ENCODE measurements around the gene GGT5.
"Not testable (repeated sequence)": the region's sequence is repeated elsewhere in the genome, so short reads cannot be mapped to it uniquely, and the experiment has no call there.

The GGT5 gene

DNA sequence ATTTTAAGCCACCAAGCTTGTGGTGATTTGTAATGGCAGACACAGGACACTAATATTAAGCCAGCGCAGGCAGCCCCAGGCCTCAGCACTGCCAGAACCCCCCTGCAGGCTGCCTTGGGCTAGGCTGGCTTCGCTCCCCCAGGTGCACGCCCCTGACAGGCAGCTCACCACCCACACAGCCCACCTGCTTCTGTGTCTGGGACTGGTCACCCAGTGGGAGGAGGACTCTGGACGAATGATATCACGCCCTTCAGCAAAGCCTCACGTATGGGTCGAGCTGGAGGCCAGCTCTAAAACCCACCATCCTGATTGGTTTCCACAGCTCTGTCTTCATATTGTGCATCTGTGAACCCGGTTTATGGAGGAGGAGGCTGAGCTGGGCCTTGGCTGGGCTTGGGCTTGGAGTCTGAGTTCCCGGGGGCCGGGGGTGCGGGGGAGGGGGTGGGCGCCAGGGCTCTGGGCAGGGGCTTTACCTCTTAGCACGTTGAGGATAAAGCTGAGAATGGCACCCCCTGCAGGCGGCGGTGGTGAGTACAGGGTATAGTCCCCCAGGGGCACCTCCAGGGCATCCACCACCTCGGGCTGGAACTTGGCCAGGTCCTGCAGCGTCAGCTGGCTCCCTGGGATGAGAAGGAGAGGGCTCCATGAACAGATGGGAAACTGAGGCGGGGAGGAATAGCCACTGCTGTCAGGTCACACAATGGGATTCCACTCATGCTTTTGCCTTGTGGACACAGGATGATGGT, 13.8 kb downstream of the GGT5 start:
- DNase-seq = peak; percentile 49

DNA sequence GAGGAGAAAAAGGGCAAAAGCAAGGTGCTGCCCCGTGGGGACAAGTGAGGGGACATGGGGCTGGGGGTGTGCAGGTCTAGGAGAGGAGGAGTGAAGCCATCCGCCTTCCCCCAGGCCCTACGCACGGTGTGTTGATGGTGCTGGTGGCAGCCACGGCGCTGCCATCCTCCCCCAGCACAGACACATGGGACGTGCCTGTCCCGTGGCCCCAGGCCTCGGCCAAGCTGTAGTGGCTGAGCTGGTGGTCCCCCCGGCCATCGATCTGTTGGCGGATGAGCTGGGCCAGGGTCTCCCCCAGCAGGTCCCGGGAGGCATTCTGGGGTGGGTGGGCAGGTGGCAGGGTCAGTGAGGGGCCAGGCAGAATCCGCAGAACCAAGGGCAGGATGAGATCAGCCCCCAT, 18.9 kb downstream of the GGT5 start:
- DNase-seq = no peak

DNA sequence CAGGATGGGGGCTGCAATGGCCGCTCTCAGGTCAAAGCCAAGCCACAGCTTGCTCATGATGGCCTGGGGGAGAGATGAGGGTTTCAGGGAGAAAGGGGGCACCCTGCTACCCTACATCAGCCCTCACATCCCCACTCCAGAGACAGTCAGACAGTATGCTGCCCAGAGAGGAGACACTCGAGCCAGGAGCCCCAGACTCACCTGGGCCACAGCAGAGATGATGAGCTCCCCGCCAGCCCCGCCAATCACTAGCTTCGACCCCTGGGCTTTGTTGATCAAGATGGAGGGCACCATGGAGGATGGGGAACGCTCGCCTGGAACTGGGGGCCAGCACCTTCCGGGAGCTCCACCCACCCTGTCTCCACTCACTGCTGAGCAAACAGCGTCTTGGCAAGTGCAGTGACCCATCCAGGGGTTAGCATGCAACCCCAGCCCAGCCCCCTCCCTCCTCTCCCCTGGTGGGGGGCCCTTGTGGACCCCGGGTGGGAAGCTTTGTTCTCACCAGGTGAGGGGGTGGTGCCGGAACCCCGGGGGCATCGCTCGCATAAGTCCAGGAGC, 19.8 kb downstream of the GGT5 start:
- DNase-seq = no peak

DNA sequence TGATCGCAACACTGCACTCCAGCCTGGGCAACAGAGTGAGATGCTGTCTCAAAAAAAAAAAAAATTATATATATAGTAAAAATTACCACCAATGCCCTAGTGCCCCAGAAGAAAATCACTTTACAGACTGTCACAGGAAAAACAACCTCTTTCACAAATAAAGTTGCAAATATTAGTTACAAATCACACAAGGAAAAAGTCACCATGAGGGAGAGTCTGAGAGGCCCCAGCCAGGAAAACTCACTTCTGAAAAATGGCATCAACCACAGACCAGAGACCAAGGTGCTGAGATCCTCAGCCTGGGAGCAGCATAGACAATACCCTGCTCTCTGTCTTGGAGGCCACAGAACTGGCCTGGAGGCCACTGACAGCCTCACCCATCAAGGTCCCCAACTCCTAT, 20.4 kb downstream of the GGT5 start:
- no peak for DNase-seq

DNA sequence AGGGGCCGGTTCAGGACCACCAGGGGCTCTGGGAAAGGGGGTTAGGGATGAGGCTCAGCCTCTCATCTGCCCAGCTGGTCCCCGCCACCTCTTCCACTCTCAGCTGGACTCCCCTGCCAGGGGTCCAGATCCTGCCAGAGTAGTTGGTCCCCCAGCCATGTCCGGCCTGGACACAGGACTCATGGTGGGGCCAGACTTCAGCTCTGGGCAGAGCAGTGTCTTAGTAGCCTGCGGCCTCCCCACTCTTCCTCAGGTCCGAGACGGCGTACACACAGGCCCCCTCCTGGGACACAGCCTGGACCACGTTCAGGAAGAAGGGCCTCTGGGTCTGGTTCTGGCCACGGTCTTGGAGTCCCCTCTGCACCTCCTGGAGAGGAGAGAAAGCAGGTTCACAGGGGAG, 25.1 kb downstream of the GGT5 start:
- no peak for DNase-seq

DNA sequence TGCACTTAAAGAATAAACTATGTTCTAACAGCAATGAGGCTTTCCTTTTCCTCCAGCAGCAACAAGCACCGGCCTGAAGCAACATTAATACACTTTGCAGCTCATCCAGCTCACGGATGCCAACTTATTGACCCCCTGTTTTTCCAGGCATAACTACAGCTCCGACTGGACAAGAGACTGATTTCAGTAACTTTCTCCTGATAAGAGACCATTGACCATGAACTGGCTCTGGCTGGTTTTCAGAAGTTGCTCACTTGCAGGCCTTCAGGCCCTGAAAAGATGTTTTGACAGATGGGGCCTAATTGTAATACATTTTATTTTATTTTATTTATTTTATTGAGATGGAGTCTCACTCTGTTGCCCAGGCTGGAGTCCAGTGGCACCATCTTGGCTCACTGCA, 27.5 kb downstream of the GGT5 start:
- no peak for DNase-seq

DNA sequence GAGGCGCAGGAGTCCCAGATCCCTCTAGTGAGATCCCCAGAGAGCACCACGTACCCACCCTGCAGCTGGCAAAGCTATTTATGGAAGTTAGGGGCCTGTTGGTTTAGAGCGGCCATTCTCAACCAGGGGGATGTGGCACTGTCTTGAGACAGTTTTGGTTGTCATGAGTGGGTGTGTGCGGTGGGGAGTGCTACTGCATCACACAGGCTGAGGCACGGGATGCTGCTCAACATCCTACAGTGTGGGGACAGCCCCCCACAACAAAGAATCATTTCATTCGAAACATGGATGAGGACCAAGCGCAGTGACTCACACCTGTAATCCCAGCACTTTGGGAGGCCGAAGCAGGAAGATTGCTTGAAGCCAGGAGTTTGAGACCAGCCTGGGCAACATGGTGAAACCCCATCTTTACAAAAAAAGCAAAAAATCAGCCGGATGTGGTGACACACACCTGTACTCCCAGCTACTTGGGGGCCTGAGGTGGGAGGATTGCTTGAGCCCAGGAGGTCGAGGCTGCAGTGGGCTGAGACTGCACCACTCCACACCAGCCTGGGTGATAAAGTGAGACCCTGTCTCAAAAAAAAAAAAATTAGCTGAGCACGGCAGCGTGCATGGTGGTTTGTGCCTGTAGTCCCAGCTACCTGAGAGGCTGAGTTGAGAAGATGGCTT, 28.2 kb downstream of the GGT5 start:
- DNase-seq = no peak

DNA sequence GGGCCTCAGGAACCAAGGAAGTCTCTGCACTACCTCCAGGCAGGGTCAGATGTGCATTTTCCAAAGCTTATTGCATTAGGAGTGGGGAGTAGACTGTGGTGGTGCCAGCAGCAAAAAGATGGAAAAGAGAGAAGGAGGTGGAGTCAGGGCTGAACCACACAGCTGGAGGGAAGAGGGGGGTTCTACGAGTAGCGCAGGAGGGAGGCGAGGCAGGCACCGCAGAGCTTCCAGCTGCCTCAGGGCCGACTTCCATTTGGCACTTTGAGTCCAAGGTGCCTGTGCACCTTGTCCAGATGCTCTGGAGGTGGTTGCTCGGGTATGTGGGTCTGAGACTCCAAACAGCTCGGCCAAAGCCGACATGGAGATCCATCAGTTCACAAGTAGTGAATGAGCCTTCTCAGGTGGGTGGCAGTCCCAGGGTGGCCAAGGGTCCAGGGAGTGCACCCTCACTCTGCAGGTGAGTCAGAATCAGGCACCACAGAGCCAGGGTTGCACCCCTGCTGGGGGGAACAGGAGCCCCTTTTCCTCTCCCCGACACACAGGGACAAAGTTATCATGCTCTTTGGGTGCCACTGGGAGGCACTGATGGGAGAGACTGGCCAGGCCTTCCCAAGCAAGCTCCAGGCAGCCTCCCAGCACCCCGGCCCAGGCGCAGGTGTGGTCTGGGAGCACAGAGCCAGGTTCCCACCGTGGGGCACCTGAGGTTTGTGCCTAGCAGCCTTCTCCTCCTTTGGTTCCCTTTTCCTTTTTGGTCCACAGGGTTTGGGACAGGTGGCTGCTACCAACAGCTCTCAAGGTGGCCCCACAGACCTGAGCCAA, 30.2 kb downstream of the GGT5 start:
- no peak for DNase-seq

DNA sequence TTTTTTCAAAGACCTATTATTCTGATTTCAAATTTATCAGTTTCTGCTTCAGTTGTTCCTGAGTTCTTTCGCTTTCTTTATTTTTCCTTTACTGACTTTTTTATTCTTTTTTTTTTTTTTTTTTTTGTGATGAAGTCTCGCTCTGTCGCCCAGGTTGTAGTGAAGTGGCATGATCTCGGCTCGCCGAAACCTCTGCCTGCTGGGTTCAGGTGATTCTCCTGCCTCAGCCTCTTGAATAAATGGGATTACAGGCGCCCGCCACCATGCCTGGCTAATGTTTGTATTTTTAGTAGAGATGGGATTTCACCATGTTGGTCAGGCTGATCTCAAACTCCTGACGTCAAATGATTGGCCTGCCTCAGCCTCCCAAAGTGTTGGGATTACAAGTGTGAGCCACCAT, 31.8 kb downstream of the GGT5 start:
- not testable (repeated sequence) for DNase-seq

DNA sequence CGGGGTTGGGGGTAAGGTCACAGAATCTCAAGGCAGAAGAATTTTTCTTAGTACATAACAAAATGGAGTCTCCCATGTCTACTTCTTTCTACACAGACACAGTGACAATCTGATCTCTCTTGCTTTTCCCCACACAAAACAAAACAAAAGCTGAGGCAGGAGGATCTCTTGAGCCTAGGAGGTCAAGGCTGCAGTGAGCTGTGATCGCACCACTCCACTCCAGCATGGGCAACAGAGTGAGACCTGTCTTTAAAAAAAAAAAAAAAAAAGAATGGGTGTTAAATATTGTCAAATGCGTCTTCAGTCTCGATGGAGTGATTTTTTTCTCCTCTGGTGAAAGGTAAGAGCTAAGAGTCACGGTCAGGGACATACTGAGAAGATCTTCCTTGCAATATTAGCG, 33.2 kb downstream of the GGT5 start:
- not testable (repeated sequence) for DNase-seq

DNA sequence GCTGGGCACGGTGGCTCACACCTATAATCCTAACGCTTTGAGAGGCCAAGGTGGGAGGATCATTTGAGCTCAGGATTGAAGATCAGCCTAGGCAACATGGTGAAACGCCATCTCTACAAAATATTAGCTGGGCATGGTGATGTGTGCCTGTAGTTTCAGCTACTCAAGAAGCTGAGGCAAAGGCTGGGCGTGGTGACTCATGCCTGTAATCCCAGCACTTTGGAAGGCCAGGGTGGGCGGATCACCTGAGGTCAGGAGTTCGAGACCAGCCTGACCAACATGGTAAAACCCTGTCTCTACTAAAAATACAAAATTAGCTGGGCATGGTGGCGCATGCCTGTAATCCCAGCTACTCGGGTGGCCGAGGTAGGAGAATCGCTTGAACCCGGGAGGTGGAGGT, 34.5 kb downstream of the GGT5 start:
- DNase-seq = not testable (repeated sequence)

DNA sequence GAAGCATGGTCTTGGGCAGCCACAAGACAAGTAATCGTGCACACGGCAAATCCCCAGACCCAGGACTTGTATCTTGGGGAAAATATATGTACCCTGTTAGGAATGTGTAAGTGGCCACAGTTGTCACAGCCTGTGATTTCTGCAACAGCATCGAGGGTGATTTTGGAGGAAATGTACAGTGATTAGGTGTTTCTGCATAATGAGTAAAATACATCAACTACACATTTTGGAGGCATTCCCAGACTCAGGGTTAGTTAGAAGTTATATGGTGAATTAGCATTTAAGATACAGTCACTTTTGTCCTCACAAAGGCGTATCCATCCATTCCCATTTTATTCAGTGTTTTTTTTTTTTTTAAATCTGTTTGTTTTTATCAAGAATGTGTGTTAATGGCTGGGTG, 35.2 kb downstream of the GGT5 start:
- no peak for DNase-seq

DNA sequence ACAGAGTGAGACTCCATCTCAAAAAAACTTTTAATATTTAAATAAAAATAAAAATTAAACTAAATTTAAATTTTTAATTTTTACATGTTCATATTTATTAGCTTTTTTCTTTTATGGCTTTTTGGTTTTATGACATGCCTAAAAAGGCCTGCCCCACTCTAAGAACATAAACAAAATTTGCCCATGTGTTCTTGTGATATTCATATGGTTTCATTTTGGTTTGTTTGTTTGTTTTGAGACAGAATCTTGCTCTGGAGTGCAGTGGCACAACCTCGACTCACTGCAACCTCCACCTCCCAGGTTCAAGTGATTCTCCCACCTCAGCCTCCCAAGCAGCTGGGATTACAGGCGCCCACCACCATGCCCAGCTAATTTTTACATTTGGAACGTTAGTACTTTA, 35.9 kb downstream of the GGT5 start:
- DNase-seq = no peak

DNA sequence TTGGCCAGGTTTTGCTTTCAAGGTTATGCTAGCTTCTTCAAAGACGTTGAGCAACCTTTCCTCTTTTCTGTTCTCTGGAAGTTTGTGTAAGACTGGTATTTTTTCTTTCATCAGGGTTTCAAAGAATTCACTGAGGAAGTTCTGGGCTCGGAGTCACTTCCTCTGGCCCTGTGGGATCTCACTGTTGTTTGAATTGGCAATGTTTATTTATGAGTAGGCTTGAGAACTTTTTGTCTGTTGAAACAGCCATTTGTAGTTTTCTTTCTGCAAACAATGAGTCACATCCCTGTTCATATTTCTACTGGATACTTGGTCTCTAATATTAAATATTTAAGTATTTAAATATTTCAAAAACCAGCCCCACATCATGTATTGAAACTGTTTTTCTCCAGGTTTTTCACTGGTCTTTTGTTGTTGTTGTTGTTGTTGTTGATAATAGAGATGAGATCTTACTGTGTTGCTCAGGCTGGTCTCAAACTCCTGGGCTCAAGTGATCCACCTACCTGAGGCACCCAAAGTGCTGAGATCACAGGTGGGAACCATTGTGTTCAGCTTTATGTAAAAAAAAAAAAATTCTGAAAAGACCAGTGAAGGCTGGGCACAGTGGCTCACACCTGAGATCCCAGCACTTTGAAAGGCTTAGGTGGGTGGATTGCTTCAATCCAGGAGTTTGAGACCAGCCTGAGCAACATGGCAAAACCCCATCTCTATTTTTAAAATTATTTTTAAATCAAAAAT, 36.7 kb downstream of the GGT5 start:
- DNase-seq = no peak

DNA sequence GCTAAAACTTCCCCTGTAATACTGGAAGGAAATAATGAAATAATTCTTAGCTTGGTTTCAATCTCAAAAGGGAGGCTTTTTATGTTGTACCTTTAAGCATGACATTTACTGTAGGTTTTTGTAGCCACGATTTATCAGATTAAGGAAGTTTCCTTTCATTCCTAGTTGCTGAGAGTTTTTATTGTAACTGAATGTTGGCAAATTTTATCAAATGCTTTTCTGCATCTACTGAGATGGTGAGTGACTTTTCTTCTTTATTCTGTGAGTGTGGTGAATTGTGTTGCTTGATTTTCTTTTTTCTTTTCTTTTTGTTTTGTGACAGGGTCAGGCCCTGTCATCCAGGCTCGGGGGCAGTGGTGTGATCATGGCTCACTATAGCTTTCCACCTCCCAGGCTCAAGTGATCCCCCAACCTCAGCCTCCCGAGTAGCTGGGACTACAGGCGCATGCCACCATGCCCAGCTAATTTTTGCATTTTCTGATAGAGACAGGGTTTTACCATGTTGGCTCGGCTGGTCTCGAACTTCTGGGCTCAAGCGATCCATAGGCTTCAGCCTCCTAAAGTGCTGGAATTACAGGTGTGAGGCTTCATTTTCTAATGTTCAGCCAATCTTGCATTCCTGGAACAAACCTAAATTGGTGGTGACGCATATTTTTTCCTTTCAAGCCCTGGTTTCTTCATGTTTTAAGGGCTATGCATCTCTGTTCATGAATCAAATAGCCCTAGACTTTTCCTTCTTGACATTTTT, 37.4 kb downstream of the GGT5 start:
- no peak for DNase-seq

DNA sequence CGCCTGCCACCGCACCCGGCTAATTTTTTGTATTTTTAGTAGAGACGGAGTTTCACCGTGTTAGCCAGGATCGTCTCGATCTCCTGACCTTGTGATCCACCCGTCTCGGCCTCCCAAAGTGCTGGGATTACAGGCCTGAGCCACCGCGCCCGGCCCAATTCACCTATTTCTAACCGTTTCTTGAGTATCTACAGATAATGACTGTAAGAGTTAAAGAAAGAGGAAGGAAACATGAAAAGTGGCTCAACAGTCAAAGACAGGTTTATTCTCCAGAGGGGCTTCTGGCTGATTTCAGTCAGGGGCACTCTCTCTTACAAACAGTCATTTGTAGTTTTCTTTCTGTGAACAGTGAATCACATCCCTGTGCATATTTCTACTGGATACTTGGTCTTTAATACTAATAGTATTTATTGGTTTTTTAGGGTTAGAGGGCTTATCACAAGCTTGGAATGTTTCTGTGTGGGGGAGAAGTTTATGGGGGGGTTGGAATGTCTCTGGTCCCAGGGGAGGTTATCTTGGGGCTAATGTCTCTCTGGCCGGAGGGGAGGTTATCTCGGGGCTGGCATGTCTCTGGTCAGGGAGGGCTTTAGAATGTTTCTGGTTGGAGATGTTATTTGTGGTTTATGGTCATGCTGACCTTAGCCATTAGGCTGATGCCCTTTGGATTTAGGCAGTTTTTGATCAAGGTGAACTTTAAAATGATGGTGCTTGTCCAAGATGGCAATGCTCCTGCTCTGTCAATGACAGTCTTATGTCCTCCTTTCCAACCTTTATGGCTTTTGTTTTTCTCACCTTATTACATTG, 38.2 kb downstream of the GGT5 start:
- DNase-seq = not testable (repeated sequence)

DNA sequence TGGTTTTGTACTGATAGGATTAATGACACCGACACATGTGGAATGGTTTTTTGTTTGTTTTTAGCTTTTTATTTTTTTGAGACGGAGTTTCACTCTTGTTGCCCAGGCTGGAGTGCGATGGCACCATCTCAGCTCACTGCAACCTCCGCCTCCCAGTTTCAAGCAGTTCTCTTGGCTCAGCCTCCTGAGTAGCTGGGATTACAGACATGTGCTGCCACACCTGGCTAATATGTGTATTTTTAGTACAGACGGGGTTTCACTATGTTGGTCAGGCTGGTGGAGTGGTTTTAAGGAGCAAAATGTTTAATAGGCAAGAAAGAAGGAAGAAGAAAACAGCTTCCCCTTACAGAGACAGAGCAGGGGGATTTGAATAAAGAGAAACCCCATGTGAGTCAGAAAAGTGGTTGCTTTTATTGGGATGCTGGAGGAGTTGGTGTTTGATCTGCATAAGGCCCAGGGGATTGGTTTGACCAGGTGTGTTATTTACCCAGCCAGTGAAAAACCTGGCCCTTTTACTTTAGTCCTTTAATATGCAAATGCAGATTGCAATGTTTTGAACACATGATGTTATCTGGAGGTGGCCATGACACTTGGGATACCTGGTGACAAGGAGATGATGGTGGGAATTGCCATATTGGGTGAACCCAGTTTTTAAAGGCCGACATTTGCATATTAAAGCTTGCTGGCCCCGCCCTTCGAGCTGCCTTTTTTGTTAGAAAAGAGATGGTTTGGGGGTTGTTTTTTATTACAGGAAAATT, 39.3 kb downstream of the GGT5 start:
- DNase-seq = no peak

DNA sequence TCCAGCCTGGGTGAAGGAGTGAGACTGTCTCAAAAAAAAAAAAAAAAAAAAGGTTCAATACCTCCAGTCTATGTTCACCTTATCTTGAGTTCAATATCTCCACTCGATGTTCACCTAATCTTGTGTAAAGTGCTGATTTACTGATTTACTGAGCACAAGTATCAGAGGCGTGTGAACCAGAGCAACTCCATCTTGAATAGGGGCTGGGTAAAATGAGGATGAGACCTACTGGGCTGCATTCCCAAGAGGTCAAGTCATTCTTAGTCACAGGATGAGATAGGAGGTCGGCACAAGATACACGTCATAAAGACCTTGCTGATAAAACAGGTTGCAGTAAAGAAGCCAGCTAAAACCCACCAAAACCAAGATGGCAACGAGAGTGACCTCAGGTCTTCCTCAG, 41.0 kb downstream of the GGT5 start:
- not testable (repeated sequence) for DNase-seq

DNA sequence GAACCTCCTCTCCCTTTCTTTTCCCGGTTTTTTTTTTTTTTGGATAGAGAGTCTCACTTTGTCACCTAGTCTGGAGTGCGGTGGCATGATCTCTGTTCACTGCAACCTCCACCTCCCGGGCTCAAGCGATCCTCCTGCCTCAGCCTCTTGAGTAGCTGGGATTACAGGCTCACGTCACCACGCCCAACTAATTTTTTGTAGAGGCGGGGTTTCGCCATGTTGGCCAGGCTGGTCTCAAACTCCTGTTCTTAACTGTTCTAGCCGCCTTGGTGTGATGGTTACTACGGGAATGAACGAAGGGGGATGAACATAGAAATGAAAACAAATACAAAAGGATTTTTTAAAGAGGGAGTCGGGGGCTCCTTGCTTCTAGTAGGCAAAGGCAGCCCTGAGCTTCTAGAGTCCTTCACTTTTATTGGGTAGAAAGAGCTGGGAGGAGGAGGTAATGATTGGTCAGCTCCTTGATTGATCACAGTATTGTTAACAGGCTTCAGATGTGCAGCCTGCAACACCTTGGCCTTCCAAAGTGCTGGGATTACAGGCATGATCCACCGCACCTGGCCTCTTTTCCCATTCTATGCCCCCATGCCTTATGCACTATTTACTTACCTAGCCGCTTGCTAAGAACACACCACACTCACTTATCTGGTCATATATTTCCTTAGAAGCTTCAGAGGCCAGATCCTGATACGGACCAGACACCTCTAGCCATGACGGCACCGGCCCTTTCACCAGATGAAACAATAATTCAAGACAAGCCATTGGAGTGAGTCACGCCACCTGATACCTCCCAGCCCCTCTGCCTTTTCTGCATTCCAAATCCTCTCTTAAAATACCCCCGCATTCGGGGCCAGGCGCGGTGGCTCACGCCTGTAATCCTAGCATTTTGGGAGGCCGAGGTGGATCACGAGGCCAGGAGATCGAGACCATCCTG, 42.9 kb downstream of the GGT5 start:
- DNase-seq = no peak

Measured in effector CD4-positive, alpha-beta T cell (primary cell).